ENCODE measurements around the gene CNTN5.

Gene CNTN5

DNA sequence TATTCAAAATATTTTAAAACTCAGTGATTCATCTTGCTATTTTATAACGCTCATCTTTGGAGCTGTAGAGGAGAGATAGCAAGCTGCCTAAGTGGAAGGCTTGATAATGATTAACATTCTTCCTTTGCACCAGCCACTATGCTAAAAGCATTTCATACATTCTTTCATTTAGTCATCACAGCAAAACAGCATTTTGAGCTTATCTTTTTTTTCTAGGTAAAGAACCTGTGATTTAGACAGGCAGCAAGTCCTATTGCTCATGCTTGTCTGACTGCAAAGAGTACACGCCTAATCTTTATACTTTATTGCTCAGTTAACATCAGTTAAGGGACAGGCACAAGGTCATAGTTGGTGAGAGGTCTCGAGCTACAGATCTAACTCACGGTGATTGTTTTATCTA, 953.2 kb downstream of the CNTN5 start:
- no peak overlapping the region for H3K27ac Mint-ChIP-seq
- no peak overlapping the region for H3K4me3 Mint-ChIP-seq
- no peaks in the 10 kb centered on the region for H3K36me3 Mint-ChIP-seq (ENCODE audit: low read depth)
- no peak for DNase-seq
- H3K4me1 Mint-ChIP-seq (ENCODE audit: low read depth), result no peaks in the 10 kb centered on the region
- peaks cover 9% of the 10 kb centered on the region for H3K9me3 Mint-ChIP-seq
- H3K27me3 Mint-ChIP-seq, result no peaks in the 10 kb centered on the region

- H3K9me3 Mint-ChIP-seq, result peaks cover 14% of the 10 kb centered on the region
- H3K36me3 Mint-ChIP-seq (ENCODE audit: low read depth), result no peaks in the 10 kb centered on the region
- H3K27me3 Mint-ChIP-seq, result no peaks in the 10 kb centered on the region
- no peak overlapping the region for H3K4me3 Mint-ChIP-seq
- no peaks in the 10 kb centered on the region for H3K4me1 Mint-ChIP-seq (ENCODE audit: low read depth)
- no peak overlapping the region for H3K27ac Mint-ChIP-seq
- no peak for DNase-seq
Measured at GRCh38 chr11:99979042-99979441, 958.3 kb downstream of the CNTN5 start.

DNA sequence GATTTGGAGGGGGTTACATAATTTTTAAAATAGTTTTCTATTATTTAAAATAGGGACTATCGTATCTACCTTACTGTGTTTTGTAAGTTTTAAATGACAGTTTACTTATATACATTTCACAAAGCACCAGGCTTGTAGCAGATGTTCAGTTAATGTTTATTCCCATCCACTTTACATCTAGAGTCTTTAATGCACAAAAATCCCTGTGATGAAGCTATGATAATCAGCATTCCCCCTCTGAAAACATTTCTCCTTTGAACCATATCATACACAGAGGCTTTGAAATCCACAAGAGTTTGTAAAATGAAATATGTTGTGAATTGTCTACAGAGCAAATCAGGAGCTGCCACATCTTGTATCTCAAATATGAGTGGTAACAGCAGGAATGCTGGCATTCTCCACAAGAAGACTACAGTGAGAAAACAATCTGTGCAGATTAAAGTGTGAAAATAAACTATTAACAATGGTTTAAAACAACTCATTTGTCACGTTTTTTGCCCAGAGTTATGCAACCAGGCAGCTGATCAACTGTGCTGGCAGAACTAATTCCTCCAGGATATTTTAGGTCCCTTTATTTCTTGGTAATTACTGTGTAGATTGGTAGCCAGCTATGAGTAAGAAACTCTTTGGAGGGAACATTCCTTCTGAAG, 967.2 kb downstream of the CNTN5 start:
- no peak overlapping the region for H3K27ac Mint-ChIP-seq

DNA sequence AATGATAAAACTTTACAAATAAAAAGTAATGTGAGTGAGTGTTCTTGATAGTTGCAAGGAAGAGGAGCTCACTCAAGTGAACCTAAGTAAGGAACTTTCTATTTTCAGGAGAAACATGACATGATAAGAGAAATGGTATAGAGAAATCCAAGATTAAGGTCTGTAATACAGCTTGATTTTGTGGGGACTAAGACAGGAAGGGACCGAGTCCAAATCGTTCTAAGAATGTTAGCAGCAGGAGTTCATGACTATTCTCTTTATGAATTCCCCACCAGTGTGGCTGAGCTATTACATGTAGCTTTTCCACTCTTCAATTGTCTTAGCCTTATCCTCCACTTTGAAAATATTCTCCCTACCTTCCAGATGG, 967.7 kb downstream of the CNTN5 start:
- DNase-seq, result no peak
- Mint-ChIP-seq H3K27me3 (no peaks in the 10 kb centered on the region), H3K9me3 (peaks cover 10% of the 10 kb centered on the region), H3K36me3 (ENCODE audit: low read depth) (no peaks in the 10 kb centered on the region), H3K4me3 (no peak overlapping the region), H3K4me1 (ENCODE audit: low read depth) (no peaks in the 10 kb centered on the region), H3K27ac (no peak overlapping the region)

More for the DNA sequence above, 967.2 kb downstream of the CNTN5 start:
- H3K27me3 Mint-ChIP-seq, result no peaks in the 10 kb centered on the region
- H3K9me3 Mint-ChIP-seq, result peaks cover 12% of the 10 kb centered on the region
- H3K4me3 Mint-ChIP-seq, result no peak overlapping the region
- no peaks in the 10 kb centered on the region for H3K4me1 Mint-ChIP-seq (ENCODE audit: low read depth)
- no peaks in the 10 kb centered on the region for H3K36me3 Mint-ChIP-seq (ENCODE audit: low read depth)
- no peak for DNase-seq

- H3K4me1 Mint-ChIP-seq (ENCODE audit: low read depth), result no peaks in the 10 kb centered on the region
- H3K9me3 Mint-ChIP-seq, result peaks cover 16% of the 10 kb centered on the region
Measured at GRCh38 chr11:100003985-100004384, 983.2 kb downstream of the CNTN5 start.

DNA sequence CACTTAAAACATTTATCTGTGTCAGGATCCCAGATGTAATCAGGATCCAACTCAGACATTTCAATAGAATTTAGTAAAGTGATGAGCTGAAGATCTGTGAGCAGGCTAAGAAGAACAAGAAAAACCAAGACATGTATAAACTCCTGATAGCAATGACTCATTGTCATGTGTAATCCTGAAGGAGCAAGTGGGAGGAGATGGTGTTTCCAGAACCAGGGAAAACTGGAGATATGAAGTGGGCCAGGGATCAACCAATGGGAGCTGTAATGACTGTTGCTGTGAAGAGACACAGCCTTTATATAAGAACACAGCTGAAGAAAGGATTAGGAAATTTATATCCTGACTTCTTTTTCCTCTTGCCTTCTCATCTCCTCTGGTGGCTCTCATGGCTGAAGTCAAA, 983.8 kb downstream of the CNTN5 start:
- no peak for DNase-seq
- H3K27ac Mint-ChIP-seq, result no peak overlapping the region
- no peaks in the 10 kb centered on the region for H3K4me1 Mint-ChIP-seq (ENCODE audit: low read depth)
- no peak overlapping the region for H3K4me3 Mint-ChIP-seq
- H3K9me3 Mint-ChIP-seq, result peaks cover 16% of the 10 kb centered on the region
- H3K27me3 Mint-ChIP-seq, result no peaks in the 10 kb centered on the region
- no peaks in the 10 kb centered on the region for H3K36me3 Mint-ChIP-seq (ENCODE audit: low read depth)

More at GRCh38 chr11:100003985-100004384, 983.2 kb downstream of the CNTN5 start:
- Mint-ChIP-seq H3K4me3 (no peak overlapping the region), H3K36me3 (ENCODE audit: low read depth) (no peaks in the 10 kb centered on the region), H3K27me3 (no peaks in the 10 kb centered on the region), H3K27ac (no peak overlapping the region)
- no peak for DNase-seq

GRCh38 chr11:100008417-100008816, 987.7 kb downstream of the CNTN5 start:
- Mint-ChIP-seq H3K4me1 (ENCODE audit: low read depth) (no peaks in the 10 kb centered on the region), H3K9me3 (peaks cover 11% of the 10 kb centered on the region), H3K27me3 (no peaks in the 10 kb centered on the region), H3K27ac (no peak overlapping the region), H3K4me3 (no peak overlapping the region), H3K36me3 (ENCODE audit: low read depth) (no peaks in the 10 kb centered on the region)
- DNase-seq, result no peak

DNA sequence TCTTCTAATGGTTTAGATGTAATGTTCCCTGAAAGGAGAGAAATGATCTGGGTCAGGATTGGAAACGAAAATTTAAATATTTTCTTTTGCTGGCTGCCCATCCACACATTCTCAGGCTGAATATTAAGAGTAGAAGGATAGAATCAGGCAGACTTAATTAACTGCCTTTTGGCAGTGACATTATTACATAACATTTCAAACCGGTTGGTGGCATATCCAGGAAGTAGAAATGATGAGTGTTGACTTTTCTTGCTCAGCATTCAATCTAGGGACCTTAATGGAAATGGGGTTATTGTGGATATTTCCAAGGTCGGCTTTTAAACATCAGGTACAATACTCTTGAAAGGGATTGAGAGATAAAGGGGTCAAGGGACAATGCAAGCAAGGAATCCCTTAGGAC, 989.0 kb downstream of the CNTN5 start:
- no peaks in the 10 kb centered on the region for H3K36me3 Mint-ChIP-seq (ENCODE audit: low read depth)
- H3K4me3 Mint-ChIP-seq, result no peak overlapping the region
- no peak overlapping the region for H3K27ac Mint-ChIP-seq
- H3K27me3 Mint-ChIP-seq, result no peaks in the 10 kb centered on the region
- H3K4me1 Mint-ChIP-seq (ENCODE audit: low read depth), result no peaks in the 10 kb centered on the region
- DNase-seq, result no peak
- H3K9me3 Mint-ChIP-seq, result peaks cover 4% of the 10 kb centered on the region

GRCh38 chr11:100010393-100010792, 989.6 kb downstream of the CNTN5 start:
- no peak overlapping the region for H3K4me3 Mint-ChIP-seq
- no peak for DNase-seq
- peaks cover 4% of the 10 kb centered on the region for H3K9me3 Mint-ChIP-seq
- no peak overlapping the region for H3K27ac Mint-ChIP-seq
- H3K27me3 Mint-ChIP-seq, result no peaks in the 10 kb centered on the region
- H3K36me3 Mint-ChIP-seq (ENCODE audit: low read depth), result no peaks in the 10 kb centered on the region
- H3K4me1 Mint-ChIP-seq (ENCODE audit: low read depth), result no peaks in the 10 kb centered on the region

GRCh38 chr11:100011697-100012096, 990.9 kb downstream of the CNTN5 start:
- Mint-ChIP-seq H3K4me3 (no peak overlapping the region), H3K27ac (no peak overlapping the region), H3K4me1 (ENCODE audit: low read depth) (no peaks in the 10 kb centered on the region), H3K9me3 (peaks cover 7% of the 10 kb centered on the region), H3K36me3 (ENCODE audit: low read depth) (no peaks in the 10 kb centered on the region), H3K27me3 (no peaks in the 10 kb centered on the region)
- DNase-seq, result no peak

GRCh38 chr11:100013011-100013410, 992.3 kb downstream of the CNTN5 start:
- H3K36me3 Mint-ChIP-seq (ENCODE audit: low read depth), result no peaks in the 10 kb centered on the region
- no peak overlapping the region for H3K4me3 Mint-ChIP-seq
- H3K27me3 Mint-ChIP-seq, result no peaks in the 10 kb centered on the region
- H3K9me3 Mint-ChIP-seq, result peaks cover 10% of the 10 kb centered on the region
- H3K27ac Mint-ChIP-seq, result no peak overlapping the region
- no peak for DNase-seq
- no peaks in the 10 kb centered on the region for H3K4me1 Mint-ChIP-seq (ENCODE audit: low read depth)

GRCh38 chr11:100031973-100032372, 1011.2 kb downstream of the CNTN5 start:
- Mint-ChIP-seq H3K4me1 (ENCODE audit: low read depth) (no peaks in the 10 kb centered on the region), H3K27me3 (no peaks in the 10 kb centered on the region), H3K4me3 (no peak overlapping the region), H3K9me3 (peaks cover 8% of the 10 kb centered on the region), H3K27ac (no peak overlapping the region), H3K36me3 (ENCODE audit: low read depth) (no peaks in the 10 kb centered on the region)
- no peak for DNase-seq

DNA sequence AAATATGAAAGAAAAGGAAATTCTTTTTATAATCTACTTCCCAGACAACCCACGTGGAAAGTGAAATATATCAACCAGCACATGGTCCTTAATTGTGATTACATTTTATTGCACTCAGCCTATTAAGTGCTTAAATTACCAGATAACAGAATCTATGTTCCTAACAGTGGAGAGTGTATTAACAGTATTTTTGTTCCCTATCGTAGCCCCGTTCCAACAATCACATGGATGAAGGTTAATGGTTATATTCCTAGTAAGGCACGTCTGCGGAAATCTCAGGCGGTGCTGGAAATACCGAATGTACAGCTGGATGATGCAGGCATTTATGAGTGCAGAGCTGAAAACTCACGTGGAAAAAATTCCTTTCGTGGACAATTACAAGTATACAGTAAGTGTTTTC, 1040.3 kb downstream of the CNTN5 start:
- H3K27ac Mint-ChIP-seq, result no peak overlapping the region
- H3K9me3 Mint-ChIP-seq, result peaks cover 7% of the 10 kb centered on the region
- no peaks in the 10 kb centered on the region for H3K27me3 Mint-ChIP-seq
- no peaks in the 10 kb centered on the region for H3K36me3 Mint-ChIP-seq (ENCODE audit: low read depth)
- no peak for DNase-seq
- H3K4me1 Mint-ChIP-seq (ENCODE audit: low read depth), result no peaks in the 10 kb centered on the region
- no peak overlapping the region for H3K4me3 Mint-ChIP-seq

- H3K27ac Mint-ChIP-seq, result no peak overlapping the region
- no peak overlapping the region for H3K4me3 Mint-ChIP-seq
- peaks cover 11% of the 10 kb centered on the region for H3K9me3 Mint-ChIP-seq
- H3K36me3 Mint-ChIP-seq (ENCODE audit: low read depth), result no peaks in the 10 kb centered on the region
- no peaks in the 10 kb centered on the region for H3K27me3 Mint-ChIP-seq
- H3K4me1 Mint-ChIP-seq (ENCODE audit: low read depth), result no peaks in the 10 kb centered on the region
- DNase-seq, result no peak
Measured at GRCh38 chr11:100066399-100066798, 1045.7 kb downstream of the CNTN5 start.

- H3K4me3 Mint-ChIP-seq, result no peak overlapping the region
Measured at GRCh38 chr11:100068116-100068515, 1047.4 kb downstream of the CNTN5 start.

GRCh38 chr11:100072131-100072530, 1051.4 kb downstream of the CNTN5 start:
- H3K36me3 Mint-ChIP-seq (ENCODE audit: low read depth), result no peaks in the 10 kb centered on the region
- no peaks in the 10 kb centered on the region for H3K4me1 Mint-ChIP-seq (ENCODE audit: low read depth)
- no peak overlapping the region for H3K27ac Mint-ChIP-seq
- H3K4me3 Mint-ChIP-seq, result no peak overlapping the region
- no peaks in the 10 kb centered on the region for H3K27me3 Mint-ChIP-seq
- H3K9me3 Mint-ChIP-seq, result peaks cover 15% of the 10 kb centered on the region
- DNase-seq, result no peak

More at GRCh38 chr11:100068116-100068515, 1047.4 kb downstream of the CNTN5 start:
- no peaks in the 10 kb centered on the region for H3K27me3 Mint-ChIP-seq
- H3K27ac Mint-ChIP-seq, result no peak overlapping the region
- H3K9me3 Mint-ChIP-seq, result peaks cover 11% of the 10 kb centered on the region
- H3K36me3 Mint-ChIP-seq (ENCODE audit: low read depth), result no peaks in the 10 kb centered on the region
- H3K4me1 Mint-ChIP-seq (ENCODE audit: low read depth), result no peaks in the 10 kb centered on the region
- DNase-seq, result no peak
